Kasumi-1 (cell line): ENCODE measurements around the gene SCGB1D4.

ENCODE experiments used
- DNase-seq, 2 experiments: peaks; one replicate each; lab custom pipeline; 2025; lab: John Stamatoyannopoulos, UW

Gene SCGB1D4

DNA sequence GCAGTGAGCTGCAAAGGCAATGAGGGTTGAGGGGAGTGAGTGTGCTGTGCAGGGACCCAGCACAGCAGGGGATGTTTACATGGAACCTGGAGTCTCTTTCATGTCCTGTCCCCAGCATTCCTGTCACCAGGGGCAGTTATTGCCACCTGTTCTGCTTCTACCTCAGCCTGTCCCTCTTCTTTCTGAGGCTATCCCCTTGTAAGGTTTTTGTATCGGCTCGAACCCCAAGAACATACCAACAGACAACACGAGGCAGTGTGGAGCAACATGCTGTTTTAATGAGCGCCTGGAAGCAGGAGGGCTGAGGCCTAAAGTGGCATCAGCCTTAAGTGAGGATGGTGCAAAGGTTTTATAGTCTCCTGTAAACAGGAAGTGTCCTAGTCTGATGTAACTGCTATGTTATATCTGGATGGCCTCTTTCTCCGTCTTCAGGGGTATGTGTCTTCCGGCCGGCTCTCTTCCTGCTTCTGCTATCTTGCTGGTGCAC, 25.0 kb downstream of the SCGB1D4 start:
- no peak for DNase-seq

DNA sequence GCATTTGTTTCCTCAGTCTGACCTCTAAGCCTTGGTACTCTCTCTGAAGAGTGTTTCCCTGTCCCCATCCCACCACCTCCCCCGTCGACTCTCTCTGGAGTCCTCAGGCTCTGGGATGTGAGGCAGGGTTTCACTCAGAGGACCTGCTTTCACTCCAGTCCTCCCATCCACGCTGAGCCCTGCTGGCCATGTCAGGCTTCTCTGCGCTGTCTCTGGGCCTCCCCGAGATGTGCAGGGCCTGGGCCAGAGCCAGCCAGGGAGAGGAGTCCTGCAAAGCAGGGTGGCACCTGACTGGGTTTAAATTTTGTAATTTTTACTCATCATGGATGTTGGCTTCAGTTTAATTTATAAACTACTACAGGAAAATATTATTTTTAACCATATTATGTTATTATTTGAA, 25.6 kb downstream of the SCGB1D4 start:
- DNase-seq: no peak

DNA sequence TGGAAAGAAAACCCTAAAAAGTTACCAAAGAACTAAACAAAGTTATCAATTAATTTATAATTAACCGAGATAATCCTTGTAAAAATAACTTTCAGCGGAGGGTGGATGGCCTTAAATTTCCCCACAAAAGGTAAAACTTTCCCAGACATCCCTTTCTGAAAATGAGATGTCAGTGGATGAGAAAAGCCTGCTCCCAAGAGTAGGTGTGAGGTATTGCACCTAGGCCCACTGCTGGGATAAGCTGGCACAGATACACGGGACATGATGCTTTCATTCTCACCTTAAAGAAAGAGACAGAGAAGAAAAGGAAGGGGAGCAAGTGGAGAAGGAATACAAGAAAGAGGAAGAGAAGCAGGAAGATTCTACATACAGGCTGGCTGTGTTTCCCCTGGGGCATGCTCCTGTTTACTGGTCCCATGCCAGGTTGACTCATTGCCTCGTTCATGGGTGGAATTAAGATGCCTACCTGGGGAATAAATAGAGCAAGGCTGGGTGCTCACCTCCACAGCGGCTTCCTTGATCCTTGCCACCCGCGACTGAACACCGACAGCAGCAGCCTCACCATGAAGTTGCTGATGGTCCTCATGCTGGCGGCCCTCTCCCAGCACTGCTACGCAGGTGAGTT, 29.1 kb downstream of the SCGB1D4 start, which contains the start of gene SCGB2A2:
SCGB2A2 (plus strand) TSS at position 505 of the 625 bp plus-strand sequence; CDS start at position 564, 59 bp downstream.
- DNase-seq: no peak

DNA sequence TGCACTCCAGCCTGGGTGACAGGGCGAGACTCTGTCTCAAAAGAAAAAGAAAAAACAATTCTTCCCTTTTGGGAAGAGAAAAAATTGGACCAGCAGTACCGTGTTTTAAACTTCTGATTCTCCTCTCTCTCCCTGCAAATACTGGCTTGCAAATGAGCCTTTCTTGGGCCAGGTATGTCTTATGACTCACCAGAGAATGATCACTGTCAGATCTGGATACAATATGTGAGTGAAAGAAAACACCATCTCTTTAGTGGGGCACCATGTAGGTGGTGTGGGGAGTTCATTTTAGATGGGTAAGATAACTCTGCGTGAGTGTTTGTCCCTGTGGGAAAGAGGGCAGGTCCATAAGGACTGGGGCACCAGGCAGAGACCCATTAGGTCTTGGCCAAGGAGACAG, 31.3 kb downstream of the SCGB1D4 start:
- DNase-seq: no peak

DNA sequence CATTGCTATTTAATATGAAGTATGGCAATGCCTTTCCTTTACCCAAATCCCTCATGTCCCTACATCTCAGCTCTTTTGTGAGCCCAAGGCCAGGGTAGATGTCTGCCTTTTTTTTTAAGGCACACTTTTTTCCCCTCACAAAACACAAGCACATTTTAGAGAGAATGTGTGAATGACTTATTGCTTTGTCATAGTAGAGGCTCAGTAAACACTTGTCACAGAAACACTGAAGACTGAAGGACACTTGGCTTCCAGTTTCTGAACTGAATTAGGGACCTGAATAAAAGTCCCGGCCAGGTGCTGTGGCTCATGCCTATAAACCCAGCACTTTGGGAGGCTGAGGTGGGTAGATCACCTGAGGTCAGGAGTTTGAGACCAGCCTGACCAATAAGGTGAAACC, 31.8 kb downstream of the SCGB1D4 start:
- DNase-seq: no peak

DNA sequence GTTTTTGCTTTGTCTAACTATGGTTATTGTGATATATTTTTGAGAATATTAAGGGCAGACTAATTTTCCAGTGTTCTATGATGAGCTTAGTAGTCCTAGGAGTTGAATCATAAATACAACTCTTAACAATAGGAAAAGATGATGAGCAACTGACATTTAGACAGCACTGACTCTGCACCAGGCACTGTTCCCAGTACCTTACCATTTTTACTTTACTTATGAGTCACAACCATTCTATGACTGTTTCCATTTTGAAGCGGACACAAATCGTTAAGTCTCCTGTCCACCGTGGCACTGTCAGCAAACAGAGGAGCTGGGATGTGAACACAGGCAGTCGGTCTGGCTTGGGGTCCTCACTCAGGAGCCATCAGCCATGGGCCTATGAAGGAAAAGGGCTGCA, 32.3 kb downstream of the SCGB1D4 start:
- no peak for DNase-seq

DNA sequence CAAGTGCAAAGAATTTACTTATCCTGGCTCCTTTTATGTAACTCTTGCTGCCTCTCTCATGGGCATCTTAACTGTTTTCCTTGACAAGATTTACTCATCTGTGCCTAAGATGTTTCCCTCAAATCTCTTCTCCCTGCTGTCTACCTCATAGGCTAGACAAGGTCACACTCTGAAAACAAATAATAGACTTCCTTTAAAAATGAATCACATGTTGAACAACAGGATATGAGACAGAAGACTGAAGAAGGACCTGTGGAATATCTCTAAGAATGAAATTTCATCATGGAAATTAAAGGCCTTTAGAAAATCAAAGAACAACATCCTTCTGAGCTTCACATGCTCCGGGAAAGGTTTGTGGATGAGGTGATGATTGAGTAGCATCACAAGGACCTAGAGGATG, 34.9 kb downstream of the SCGB1D4 start:
- no peak for DNase-seq

DNA sequence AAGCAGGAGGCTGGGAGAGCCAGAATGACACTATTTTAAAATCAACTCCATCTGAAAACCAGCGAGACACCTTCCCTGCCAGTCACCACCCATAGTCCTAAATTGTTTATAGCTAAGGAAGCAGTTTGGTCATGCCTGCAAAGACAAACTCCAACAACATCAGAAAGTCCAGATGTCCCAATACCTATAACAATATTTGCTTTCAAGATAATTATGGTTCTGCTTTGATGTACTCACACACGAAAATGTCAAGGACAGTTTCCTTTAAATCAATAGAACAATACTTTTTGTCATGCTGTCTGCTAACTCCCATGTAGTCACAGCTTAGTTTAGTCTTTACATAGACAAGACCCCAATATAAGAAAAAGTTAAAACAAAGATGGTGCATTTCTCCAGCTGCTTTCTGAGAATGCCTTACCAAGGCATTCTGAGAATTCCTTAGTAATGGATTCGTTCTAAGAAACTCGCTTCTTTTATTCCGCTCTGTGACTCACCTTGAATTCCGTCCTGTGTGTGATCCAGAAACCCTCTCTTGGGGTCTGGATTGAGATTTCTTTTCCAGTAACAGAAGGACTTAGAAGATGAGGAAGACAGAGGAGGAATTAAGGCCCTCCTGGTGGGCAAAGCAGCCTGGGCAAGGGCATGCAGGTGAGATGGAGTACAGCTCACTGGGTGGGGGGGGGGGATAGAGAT, 38.5 kb downstream of the SCGB1D4 start:
- no peak for DNase-seq

DNA sequence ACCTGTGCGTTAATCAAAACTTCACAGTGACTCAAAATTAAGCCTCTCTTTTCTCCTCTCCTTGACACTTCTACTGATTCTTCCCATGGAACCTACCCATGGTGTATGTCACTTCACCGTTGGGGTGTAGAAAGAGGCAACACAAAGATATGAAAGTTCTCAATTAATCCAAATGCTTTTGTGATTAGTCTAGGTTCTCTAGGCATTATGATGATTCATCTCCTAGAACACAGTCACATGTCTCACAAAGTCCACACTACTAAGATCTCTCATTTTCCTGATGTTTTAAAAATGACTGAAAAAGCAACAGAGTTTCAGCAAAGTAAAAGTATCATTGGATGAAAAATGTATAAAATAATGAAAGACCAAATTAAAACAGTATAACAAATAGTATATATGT, 42.6 kb downstream of the SCGB1D4 start:
- no peak for DNase-seq

DNA sequence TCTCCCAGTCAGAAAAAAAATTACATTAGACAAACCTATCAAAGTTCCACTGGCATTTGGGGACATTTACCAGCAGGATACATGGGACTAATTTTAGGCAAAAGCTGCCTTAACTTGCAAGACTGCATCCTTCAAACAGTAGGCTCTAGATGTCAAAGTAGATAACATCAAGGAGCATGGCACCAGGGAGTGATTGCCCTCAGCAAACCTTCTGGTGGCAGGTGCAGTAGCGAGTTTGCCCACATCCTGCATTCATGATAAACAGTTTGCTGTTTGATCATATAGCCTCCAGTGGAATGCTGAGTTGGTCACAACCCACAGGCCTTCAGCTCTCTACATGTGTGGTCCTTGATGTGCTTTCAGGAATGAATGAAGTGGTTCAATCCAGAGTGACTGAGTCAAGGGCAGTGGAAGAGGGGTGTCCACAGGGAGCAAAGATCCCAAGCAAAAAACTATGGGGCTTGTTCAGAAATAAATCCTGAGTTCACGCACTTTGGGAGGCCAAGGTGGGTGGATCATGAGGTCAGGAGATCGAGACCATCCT, 44.8 kb downstream of the SCGB1D4 start:
- DNase-seq: no peak

DNA sequence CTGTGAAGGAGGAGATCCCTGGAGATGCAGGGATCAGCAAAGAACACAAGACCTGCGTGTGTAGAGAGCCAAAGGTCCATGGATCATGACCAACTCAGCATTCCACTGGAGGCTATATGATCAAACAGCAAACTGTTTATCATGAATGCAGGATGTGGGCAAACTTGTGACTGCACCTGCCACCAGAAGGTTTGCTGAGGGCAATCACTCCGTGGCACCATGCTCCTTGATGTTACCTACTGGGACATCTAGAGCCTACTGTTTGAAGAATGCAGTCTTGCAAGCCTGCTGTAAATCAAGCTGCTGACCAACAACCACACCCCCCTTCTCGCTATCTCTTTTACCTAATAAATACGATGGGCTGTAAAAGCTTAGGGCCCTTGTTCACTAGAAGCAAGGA, 47.2 kb downstream of the SCGB1D4 start:
- DNase-seq: no peak
